Measurements from ENCODE around the gene PF4V1. TPM values are rescaled to one million over a fixed set of nuclear protein-coding genes. Genes with fewer than 3 reads are reported as not detected.
"Not testable (repeated sequence)": the region's sequence is repeated elsewhere in the genome, so short reads cannot be mapped to it uniquely, and the experiment has no call there.

Gene PF4V1
- total RNA-seq, 2 experiments from 2014 or later: not detected

- Mint-ChIP-seq H3K9me3 (no peaks in the 10 kb centered on the region), H3K4me1 (ENCODE audit: low read depth) (no peaks in the 10 kb centered on the region), H3K36me3 (ENCODE audit: low read depth) (no peaks in the 10 kb centered on the region), H3K27me3 (ENCODE audit: low read depth) (no peaks in the 10 kb centered on the region), H3K27ac (no peak overlapping the region), H3K4me3 (no peak overlapping the region)
- intact Hi-C loops (cut with micrococcal nuclease): no loop called here
- no peak for DNase-seq
- CTCF ChIA-PET: no interaction called here
Observed at GRCh38 chr4:73883306-73883705, 30.2 kb downstream of the PF4V1 start.

DNA sequence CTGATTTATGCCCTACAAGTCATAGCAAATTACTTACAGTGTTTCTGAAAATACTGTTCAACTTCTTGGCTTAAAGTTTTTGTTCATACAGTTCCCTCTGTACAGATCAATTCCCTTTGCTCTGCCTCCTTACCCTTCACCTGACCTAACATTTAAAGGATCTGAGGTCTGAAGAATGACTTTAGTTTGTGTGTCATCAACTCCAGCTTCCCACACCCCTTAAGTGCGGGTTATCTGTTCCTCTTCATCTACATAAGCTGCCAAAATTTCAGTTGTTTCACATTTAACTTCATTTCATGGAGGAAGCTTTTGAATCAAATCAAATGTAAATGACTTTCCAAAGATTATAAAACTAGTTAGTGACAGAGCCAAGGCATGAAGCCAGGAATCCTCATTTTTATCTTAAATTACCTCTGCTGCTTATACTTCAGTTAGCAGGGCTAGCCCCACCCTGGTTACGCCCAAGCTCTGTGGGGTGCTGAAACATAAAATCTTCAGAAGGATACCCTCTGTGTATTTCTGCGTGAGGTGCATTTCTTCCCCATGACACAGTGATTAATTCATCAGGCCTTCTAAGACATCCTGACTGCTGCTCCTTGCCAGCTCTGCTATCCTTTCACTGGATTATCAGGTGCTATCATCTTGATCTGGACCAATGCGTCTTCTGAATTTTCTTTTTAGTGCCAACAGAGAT, 32.6 kb downstream of the PF4V1 start:
- no peak for DNase-seq
- intact Hi-C loops (cut with micrococcal nuclease): no loop called here
- H3K27ac Mint-ChIP-seq: no peak overlapping the region
- CTCF ChIA-PET: no interaction called here
- H3K36me3 Mint-ChIP-seq (ENCODE audit: low read depth): no peaks in the 10 kb centered on the region
- no peaks in the 10 kb centered on the region for H3K9me3 Mint-ChIP-seq
- no peaks in the 10 kb centered on the region for H3K4me1 Mint-ChIP-seq (ENCODE audit: low read depth)
- no peaks in the 10 kb centered on the region for H3K27me3 Mint-ChIP-seq (ENCODE audit: low read depth)
- no peak overlapping the region for H3K4me3 Mint-ChIP-seq

- CTCF ChIA-PET: no interaction called here
- intact Hi-C loops (cut with micrococcal nuclease): no loop called here
- Mint-ChIP-seq H3K4me1 (ENCODE audit: low read depth) (no peaks in the 10 kb centered on the region), H3K4me3 (no peak overlapping the region), H3K27ac (no peak overlapping the region), H3K9me3 (no peaks in the 10 kb centered on the region), H3K27me3 (ENCODE audit: low read depth) (no peaks in the 10 kb centered on the region), H3K36me3 (ENCODE audit: low read depth) (no peaks in the 10 kb centered on the region)
- no peak for DNase-seq
Observed at GRCh38 chr4:73891326-73891725, 38.2 kb downstream of the PF4V1 start.

DNA sequence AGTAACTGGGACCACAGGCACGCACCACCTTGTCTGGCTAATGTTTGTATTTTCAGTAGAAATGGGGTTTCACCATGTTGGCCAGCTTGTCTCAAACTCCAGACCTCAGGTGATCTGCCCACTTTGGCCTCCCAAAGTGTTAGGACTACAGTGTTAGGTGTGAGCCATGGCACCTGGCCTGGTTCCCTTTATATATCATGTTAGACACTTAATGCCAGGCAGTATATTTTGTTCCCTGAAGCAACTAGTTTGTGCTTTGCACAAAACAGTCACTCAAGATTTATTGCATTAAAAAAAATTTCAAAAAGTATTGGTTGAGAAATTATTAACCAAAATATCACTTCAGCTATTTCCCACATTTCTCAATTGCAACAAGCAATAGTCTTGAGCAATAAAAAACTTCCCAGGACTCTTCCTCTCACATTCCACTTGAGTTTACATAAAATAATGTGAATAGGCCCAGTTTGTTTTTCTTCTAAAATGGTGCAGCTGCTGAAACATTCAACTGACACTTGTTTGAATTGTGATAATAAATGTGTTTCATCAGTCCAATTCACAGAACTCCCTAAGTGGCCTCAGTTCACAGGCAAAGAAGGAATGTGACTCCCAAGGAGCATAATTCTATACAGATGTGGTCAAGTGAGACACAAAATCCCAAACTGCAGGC, 38.8 kb downstream of the PF4V1 start:
- intact Hi-C loops (cut with micrococcal nuclease): no loop called here
- H3K27ac Mint-ChIP-seq: no peak overlapping the region
- no peaks in the 10 kb centered on the region for H3K9me3 Mint-ChIP-seq
- H3K4me3 Mint-ChIP-seq: no peak overlapping the region
- H3K27me3 Mint-ChIP-seq (ENCODE audit: low read depth): no peaks in the 10 kb centered on the region
- no peaks in the 10 kb centered on the region for H3K4me1 Mint-ChIP-seq (ENCODE audit: low read depth)
- no peak for DNase-seq
- no peaks in the 10 kb centered on the region for H3K36me3 Mint-ChIP-seq (ENCODE audit: low read depth)
- CTCF ChIA-PET: no interaction called here

- intact Hi-C loops (cut with micrococcal nuclease): no loop called here
- Mint-ChIP-seq H3K4me3 (no peak overlapping the region), H3K27me3 (ENCODE audit: low read depth) (no peaks in the 10 kb centered on the region), H3K9me3 (no peaks in the 10 kb centered on the region), H3K36me3 (ENCODE audit: low read depth) (no peaks in the 10 kb centered on the region), H3K4me1 (ENCODE audit: low read depth) (no peaks in the 10 kb centered on the region), H3K27ac (no peak overlapping the region)
- CTCF ChIA-PET: no interaction called here
- DNase-seq: no peak
Observed at GRCh38 chr4:73892966-73893365, 39.9 kb downstream of the PF4V1 start.

DNA sequence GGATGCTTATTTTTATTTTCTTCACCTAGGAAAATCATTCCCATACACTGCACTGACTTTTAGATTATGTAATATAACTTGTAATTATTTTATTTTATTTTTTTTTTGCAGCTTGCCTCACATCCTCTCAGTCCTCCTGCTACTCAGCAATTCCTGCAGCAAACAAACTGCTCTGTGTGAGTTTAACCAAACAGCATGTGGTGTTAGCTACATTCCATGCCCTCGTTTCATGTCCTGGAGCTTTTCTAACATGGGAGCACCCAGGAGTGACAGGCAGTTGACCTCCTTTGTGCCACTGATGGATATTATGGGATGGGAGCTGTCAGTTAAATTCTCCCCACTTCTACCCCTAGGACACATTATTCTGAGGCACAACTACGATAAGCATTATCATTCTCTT, 40.9 kb downstream of the PF4V1 start:
- H3K36me3 Mint-ChIP-seq (ENCODE audit: low read depth): no peaks in the 10 kb centered on the region
- H3K4me1 Mint-ChIP-seq (ENCODE audit: low read depth): no peaks in the 10 kb centered on the region

DNA sequence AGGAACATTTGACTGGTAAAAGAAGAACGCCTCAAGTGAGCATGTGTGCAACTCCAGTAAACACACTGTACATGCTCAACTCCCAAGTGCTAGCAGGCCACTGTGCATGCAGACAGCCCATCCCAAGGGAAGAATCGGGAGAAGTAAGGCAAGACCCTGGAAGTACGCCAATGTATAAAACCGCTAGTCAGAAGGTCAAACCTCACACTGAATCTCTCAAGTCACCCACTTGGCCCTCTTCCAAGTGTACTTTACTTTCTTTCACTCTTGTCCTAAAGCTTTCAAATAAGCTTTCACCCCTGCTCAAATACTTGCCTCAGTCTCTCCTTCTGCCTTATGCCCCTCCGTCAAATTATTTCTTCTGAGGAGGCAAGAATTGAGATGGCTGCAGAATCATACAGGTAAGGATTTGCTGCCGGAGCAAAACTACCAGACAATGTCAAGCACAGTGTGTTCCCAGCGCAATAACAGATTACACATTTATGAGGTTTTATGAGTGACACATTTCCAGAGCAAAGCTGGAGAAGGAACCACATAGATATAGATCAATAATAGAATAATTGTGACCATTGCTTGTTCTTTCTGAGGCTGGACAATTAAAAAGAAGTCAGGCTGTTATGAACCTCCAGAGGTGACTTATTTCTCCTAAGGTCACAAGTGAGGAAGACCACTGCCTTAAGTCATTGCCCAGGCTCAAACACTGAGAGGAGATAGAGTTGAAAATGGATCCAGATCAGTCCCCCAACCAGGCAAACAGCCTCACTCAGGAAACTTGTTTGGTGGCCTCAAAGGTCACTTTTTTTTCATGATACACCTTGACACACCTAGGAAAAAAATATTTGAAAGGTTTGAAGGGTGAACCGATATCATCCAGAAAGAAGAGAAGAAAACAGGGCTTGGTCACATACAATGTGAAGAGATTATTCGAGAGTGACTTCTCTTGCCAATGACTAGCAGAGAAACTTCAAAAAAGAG, 42.4 kb downstream of the PF4V1 start:
- Mint-ChIP-seq H3K9me3 (no peaks in the 10 kb centered on the region), H3K27me3 (ENCODE audit: low read depth) (no peaks in the 10 kb centered on the region), H3K36me3 (ENCODE audit: low read depth) (no peaks in the 10 kb centered on the region), H3K4me1 (ENCODE audit: low read depth) (no peaks in the 10 kb centered on the region), H3K27ac (no peak overlapping the region), H3K4me3 (no peak overlapping the region)
- intact Hi-C loops (cut with micrococcal nuclease): no loop called here
- DNase-seq: no peak
- CTCF ChIA-PET: no interaction called here

More for the DNA sequence above, 40.9 kb downstream of the PF4V1 start:
- Mint-ChIP-seq H3K4me3 (no peak overlapping the region), H3K27ac (no peak overlapping the region), H3K9me3 (no peaks in the 10 kb centered on the region), H3K27me3 (ENCODE audit: low read depth) (no peaks in the 10 kb centered on the region)
- intact Hi-C loops (cut with micrococcal nuclease): no loop called here
- CTCF ChIA-PET: interaction anchor here (0.7 kb wide), 1 partner anchor 240 kb away, joined by 5 read pairs; no protein-coding TSS in a partner anchor
- DNase-seq: no peak

- no peak for DNase-seq
- intact Hi-C loops (cut with micrococcal nuclease): no loop called here
- no peak overlapping the region for H3K4me3 Mint-ChIP-seq
- H3K4me1 Mint-ChIP-seq (ENCODE audit: low read depth): no peaks in the 10 kb centered on the region
- no peak overlapping the region for H3K27ac Mint-ChIP-seq
- no peaks in the 10 kb centered on the region for H3K27me3 Mint-ChIP-seq (ENCODE audit: low read depth)
- no peaks in the 10 kb centered on the region for H3K36me3 Mint-ChIP-seq (ENCODE audit: low read depth)
- CTCF ChIA-PET: no interaction called here
- no peaks in the 10 kb centered on the region for H3K9me3 Mint-ChIP-seq
Observed at GRCh38 chr4:73896416-73896815, 43.3 kb downstream of the PF4V1 start.

- intact Hi-C loops (cut with micrococcal nuclease): no loop called here
- no peaks in the 10 kb centered on the region for H3K36me3 Mint-ChIP-seq (ENCODE audit: low read depth)
- H3K27ac Mint-ChIP-seq: no peak overlapping the region
- H3K4me1 Mint-ChIP-seq (ENCODE audit: low read depth): no peaks in the 10 kb centered on the region
- CTCF ChIA-PET: no interaction called here
- H3K27me3 Mint-ChIP-seq (ENCODE audit: low read depth): no peaks in the 10 kb centered on the region
- H3K4me3 Mint-ChIP-seq: no peak overlapping the region
- H3K9me3 Mint-ChIP-seq: no peaks in the 10 kb centered on the region
- no peak for DNase-seq
Observed at GRCh38 chr4:73897380-73898136, 44.5 kb downstream of the PF4V1 start.

DNA sequence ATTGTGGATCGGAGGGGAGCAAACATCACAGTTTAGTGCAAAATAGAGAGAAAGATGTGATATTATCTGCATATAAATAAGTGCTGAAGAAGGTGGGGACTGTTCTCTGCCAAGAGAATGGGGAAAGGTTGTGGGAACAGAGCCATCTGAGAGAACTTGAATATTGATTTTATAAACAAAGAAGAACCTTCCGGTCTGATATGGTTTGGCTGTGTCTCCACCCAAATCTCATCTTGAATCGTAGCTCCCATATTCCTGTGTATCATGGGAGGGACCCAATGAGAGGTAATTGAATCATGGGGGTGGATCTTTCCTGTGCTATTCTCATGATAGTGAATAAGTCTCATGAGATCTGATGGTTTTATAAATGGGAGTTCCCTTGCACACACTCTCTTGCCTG, 46.2 kb downstream of the PF4V1 start:
- H3K9me3 Mint-ChIP-seq; CTCF ChIA-PET; H3K27me3 Mint-ChIP-seq (ENCODE audit: low read depth); DNase-seq; H3K4me3 Mint-ChIP-seq; H3K27ac Mint-ChIP-seq; intact Hi-C loops (cut with micrococcal nuclease); H3K4me1 Mint-ChIP-seq (ENCODE audit: low read depth); H3K36me3 Mint-ChIP-seq (ENCODE audit: low read depth): not testable (repeated sequence)

GRCh38 chr4:73901031-73901430, 47.9 kb downstream of the PF4V1 start:
- no peaks in the 10 kb centered on the region for H3K27me3 Mint-ChIP-seq (ENCODE audit: low read depth)
- no peaks in the 10 kb centered on the region for H3K4me1 Mint-ChIP-seq (ENCODE audit: low read depth)
- no peak for DNase-seq
- no peaks in the 10 kb centered on the region for H3K36me3 Mint-ChIP-seq (ENCODE audit: low read depth)
- CTCF ChIA-PET: no interaction called here
- no peak overlapping the region for H3K27ac Mint-ChIP-seq
- H3K9me3 Mint-ChIP-seq: no peaks in the 10 kb centered on the region
- intact Hi-C loops (cut with micrococcal nuclease): no loop called here
- H3K4me3 Mint-ChIP-seq: no peak overlapping the region

- H3K27ac Mint-ChIP-seq: no peak overlapping the region
- no peaks in the 10 kb centered on the region for H3K27me3 Mint-ChIP-seq (ENCODE audit: low read depth)
- H3K4me1 Mint-ChIP-seq (ENCODE audit: low read depth): no peaks in the 10 kb centered on the region
- intact Hi-C loops (cut with micrococcal nuclease): no loop called here
- no peaks in the 10 kb centered on the region for H3K36me3 Mint-ChIP-seq (ENCODE audit: low read depth)
- CTCF ChIA-PET: interaction anchor here (0.6 kb wide), 2 partner anchors 46 to 98 kb away, joined by 3 to 4 read pairs; no protein-coding TSS in a partner anchor
- no peak overlapping the region for H3K4me3 Mint-ChIP-seq
- DNase-seq: no peak
- H3K9me3 Mint-ChIP-seq: no peaks in the 10 kb centered on the region
Observed at GRCh38 chr4:73902038-73902637, 49.0 kb downstream of the PF4V1 start.

All from activated naive CD4-positive, alpha-beta T cell treated with anti-CD3 and anti-CD28 coated beads for 36 hours (primary cell).